HG02970 (cell line): ENCODE data around the gene UBAC2.
A peak's percentile ranks its signal among the peaks of the same experiment; 100 is the strongest.

Source experiments
- ATAC-seq: cut with Tn5 transposase; IDR thresholded peaks from one replicate; pipeline ENCODE4 v1.9.1; 2021; ENCODE audit warnings: mild to moderate bottlenecking, moderate library complexity, moderate number of reproducible peaks; ENCODE audit not compliant: unreplicated experiment, low FRiP score

Gene UBAC2

DNA sequence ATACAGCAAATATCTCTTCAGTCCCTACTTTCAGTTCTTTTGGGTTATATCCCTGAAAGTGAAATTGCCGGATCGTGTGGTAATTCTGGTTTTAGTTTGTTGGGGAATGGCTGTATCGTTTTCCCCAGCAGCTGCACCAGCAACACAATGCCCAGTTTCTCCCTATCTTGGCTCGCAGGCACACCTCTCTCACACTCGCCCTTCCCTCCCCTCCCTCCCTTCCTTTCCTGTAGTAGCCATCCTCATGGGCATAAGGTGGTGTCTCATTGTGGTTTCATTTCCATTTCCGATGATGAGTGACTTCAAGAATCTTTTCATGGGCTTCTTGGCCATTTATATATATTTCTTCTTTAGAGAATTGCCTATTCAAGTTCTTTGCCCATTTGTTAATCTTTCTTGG is 66.2 kb downstream of the UBAC2 start:
- no peak for ATAC-seq

DNA sequence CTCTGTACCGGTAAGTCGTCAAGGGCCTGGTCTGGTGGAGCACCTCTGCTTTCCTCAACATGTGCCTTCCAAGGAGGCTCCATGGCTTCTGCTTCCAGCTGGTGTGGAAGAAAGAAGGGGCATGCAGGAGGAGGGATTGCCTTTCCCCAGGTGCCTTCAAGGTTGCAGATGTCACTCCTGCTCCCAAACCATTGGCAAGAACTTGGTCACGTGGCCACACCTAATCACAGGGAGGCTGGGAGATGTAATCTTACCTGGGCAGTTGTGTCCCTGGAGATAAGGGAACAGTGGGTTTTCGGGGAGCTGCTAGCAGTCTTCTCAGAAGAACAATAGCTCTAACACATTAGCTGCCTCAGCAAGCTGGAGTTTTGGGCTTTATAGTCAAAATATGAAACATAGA is 67.3 kb downstream of the UBAC2 start:
- no peak for ATAC-seq

DNA sequence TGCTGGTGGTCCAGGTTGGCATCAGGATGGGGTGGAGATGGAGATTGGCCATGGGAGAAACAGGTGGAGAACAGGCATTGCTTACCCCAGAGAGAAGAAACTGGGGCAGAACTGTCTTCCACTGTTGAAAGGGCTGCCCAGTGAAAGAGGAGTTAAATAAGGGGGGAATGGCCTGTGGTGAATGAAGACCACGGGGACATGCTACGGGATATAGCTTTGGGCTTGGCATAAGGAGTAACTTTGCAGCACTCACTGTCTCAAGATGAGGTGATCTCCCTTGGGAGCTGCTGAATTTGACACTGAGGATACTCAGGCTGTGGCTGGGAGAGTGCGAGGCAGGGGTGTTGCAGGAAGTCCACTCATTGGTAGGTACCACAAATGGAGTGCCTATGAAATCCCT is 68.2 kb downstream of the UBAC2 start:
- no peak for ATAC-seq

DNA sequence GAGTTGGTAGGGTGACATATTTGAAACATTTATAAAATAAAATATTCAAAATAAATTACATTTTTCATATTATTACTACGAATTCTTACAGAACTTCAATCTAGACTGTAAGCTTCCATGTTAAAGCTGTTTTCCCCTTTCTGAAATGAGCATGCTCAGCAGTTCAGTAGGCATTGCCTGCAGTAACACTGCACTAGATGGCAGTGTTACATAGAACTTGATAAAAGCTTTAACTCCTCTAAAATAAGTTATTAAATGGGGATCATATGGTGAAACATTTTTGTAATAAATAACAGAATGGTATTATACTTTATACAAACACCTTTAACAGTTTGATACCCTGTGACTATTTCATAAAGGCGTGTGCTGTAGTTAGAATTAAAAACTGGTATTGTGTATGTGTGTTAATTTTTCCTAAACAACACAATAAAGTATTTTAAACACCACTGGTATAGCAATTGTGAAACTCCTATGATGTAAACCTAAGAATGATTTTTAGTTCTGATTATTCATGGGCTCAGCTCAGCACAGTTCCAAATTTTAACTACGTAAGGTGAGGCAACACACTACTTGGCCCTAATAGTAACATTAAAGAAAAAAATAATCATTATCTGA is 69.1 kb downstream of the UBAC2 start:
- peak; percentile 49 for ATAC-seq

DNA sequence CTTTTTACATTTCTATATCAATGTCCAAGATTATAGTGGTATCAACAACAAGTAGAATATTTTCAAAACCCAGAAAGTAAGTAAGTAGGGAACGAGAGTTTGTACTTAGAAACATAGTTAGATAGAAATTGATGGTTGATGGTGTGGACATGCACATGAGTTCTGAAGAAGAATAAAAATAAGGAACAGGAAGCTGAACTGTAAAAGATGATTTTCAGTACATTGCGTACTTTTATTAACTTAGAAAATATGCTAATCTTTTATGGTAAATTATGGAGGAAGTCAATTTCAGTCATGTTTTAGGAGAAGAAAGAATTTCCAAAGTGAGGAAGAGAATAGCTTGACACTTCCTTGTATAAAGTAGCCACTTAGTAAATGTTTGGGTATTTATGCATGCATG is 69.9 kb downstream of the UBAC2 start:
- no peak for ATAC-seq

DNA sequence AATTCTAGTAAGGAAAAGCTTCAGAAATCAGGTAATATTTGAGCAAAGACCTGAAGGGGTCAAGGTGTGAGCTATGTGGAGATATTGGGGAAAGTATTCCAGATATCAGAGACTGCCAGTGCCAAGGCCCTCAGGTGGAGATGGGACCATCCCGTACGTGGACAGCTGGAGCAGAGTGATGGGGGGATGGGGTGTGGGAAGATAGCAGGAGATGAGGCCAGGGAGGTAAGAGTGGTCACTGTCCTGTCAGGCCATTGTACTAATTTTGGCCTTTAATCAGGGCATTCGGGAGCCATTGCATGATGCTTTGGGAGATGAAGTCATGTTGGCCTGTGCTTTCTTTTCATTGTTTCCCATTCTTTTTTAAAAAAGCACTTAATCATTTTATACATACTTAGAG is 70.6 kb downstream of the UBAC2 start:
- no peak for ATAC-seq

DNA sequence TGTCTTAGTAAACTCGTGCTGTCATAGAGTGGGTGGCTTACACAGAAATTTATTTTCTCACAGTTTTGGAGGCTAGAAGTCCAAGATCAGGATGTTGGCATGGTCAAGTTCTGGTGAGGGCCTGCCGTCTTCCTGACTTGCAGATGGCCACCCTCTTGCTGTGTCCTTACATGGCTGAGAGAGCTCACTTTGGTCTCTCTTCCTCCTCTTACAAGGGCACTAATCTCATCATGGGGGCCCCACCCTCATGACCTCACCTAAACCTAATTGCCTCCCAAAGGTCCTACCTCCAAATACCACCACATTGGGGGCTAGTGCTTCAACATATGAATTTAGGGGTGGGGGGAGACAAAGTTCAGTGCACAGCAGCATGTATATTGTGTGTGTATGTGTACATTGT is 71.8 kb downstream of the UBAC2 start:
- ATAC-seq, result no peak

DNA sequence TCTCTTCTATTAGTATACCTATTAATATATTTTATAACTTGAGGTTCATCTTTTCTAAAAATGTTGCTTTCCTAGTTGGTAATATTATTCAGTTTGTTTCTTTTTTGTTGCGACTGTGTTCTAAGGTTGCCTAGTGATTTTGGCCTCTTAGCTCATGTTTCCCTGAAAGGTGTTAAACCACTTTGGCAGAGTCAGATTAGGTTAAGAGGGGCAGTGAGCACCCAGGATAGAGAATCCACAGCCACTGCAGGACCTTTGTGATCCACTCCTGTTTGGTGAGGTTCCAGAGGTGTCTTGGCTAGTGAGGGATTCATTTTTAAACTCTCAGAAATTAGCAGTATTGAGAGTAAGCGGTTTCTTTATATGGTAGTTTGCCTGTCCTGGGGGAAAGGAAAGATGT is 72.5 kb downstream of the UBAC2 start:
- no peak for ATAC-seq

DNA sequence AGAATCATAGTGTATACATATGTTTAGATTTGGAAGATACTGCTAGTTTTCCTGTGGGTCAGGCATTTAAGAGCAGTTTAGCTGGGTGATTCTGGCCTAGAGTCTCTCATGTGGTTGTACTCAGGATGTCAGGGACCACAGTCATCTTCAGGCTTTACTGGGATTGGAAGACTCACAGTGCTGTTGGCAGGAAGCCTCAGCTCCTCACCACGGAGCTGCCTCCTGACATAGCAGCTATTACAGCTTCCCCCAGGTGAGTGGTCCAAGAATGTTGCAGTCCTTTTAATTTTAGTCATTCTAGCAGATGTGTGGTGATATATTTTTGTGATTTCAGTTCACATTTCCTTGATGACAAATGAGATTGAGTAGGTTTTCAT is 74.4 kb downstream of the UBAC2 start:
- ATAC-seq, result no peak

DNA sequence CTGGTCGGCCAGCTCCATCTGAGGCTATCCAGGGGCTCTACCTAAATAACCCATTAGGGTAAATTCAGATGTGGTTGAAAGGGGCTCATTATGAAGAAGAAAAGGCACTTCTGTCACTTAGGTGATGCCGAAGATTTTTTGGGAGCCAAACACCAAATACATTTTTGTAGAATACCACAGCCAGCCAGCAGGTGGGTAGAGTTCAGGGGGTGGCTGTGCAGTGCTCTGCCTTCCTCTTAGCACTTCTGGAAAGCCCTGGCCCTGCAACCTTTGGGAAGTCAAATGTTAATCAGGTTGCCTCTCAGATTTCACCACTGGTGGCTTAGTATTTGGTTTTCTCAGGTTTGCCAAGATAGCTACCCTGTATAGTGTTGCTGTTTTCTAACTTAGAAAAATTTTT is 76.1 kb downstream of the UBAC2 start:
- no peak for ATAC-seq

DNA sequence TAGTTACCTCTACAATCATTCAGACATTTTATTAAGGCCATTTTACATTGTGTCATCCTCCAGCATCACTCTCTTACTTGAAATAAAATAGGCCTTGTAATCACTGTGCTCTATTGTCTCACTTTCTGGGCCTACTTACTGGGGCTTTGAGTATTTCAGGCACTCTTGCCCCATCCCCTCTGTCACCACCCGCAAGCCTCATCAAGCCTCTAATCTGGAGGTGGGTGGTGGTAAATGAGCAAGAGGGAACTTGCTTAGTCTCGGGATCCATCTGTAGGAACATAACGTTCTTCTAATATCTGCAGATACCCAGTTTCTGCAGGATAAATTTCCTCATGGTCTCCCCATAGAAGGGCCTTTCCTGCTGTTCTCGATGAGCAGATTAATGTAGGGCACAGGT is 77.0 kb downstream of the UBAC2 start:
- ATAC-seq, result no peak

DNA sequence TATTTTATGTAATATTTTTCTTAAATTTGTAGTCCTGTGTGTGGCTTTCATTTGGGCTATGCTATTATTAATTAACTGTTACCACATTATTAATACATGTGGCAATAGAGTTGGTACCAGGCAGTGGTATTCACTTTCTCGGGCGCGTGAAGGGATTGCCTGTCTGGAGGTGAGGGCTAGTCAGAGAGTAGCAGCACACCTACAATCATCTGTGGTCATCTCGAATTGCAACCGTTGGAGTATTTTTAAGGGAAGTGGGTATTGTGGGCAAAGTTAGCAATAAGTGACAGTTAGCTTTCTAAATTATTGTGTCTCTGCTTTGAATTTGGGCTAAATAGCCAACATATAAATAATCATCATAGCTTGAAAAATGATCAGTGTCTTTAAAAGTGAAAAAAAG is 77.5 kb downstream of the UBAC2 start:
- no peak for ATAC-seq

DNA sequence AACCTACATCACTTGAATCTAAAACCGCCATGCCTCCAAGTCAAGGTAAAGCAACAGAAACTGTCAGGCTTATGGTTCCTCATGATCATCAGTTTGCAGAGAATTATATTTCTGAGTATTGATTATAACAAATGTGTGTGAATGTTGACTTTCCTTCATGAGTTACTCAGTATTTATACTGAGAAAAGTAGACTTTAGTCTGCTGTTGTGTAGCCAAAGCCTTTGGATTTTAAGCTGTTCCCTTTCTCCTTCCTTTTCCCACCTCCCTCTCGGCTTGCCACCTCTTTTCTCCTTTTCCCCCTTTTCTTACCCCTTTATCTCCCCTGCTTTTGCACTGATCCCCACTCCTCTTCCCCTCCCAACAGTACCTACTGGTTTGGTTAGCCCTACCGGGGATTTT is 78.2 kb downstream of the UBAC2 start:
- ATAC-seq, result no peak

DNA sequence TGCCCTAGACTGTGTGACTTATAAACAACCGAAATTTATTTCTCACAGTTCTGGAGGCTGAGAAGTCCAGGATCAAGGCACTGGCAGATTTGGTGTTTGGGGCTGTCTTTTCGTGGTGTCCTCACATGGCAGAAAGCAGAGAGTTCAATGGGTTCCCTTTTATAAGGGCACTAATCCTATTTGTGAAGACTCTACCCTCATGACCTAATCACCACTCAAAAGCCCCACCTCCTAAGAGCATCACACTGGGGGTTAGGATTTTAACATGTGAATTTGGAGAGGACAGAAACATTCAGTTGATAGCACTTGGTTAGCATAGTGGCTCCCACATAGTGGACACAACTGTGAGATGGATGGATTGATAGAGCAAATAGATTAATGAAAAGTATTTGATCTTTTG is 79.0 kb downstream of the UBAC2 start:
- ATAC-seq, result no peak

DNA sequence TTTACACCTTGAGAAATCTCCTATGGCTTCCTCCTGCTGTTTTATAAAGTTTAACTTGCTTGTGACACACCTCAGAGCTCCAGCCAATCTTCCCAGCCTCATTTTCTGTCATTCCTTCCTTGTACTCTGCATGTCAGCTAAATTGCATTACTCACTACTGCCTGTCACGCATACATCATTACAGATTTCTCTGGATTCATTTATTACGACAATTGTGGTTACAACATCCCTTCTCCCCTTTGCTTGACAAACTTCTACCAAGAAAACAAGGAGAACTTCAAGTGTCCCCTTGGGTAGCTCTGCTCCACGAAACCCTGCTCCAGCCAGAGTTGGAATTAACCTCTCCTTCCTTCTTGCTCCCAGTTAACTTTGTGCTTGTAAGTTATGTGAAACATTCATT is 79.5 kb downstream of the UBAC2 start:
- no peak for ATAC-seq

DNA sequence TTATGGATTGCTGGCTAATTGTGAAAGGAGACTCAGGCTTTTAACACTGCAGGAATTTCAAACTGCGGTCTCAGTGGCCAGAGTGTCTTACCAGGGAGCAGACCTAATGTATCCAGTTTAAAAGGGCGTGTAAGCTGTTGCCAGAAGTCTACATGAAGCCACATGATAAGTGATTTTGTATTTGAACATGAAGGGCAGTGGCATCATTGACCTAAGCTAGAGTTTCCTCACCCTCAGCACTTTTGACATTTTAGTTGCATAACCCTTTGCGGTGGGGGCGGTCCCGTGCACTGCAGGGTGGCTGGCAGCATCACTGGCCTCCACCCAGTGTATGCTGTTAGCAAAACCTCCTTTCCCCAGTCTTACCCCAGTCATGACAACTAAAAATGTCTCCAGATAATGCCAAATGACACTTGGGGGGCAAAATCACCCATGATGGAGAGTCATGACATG is 81.2 kb downstream of the UBAC2 start:
- peak; percentile 46 for ATAC-seq

DNA sequence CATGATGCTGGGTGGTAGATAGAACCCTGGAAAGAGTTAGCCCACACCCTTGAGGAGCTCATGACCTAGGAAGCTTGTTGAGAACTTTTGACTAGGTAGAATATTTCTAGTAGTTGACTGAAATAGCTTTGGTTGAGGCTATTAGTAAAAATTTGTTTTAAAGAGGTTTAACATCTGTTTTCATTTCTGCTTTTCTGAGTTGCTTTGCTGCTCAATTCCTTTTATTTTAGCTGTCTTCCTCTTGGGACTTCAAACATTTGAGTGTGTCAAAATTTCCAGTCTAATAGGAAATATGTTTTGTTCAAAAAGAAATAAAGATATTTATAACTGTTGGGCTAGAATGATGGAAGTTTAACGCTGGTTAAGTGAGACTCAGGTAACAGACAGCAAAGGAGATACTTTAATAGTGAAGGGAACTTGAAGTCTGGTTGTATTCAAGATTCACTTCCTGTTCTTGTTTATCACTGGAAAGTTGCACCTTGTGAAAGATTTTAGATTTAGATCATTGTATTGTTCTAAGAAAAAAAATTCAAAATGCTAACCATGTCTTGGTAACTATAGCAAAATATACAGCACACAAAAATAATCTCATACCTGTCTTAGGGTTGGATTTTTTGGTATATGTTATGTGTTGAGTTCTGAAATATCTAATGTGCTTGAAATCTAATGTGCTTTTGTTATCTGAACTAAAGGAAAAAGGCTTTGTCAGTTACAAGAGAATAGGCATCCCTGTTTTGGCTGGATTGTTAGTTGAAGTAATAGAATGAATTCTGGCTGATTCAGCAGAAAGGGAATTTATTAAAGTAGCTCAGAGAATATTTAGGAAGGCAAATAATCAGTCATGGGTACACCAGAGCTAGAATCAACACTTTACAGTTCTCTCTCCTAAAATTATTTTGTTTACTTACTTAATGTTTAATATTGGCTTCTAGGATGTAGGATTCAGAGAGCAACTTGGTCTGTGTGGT is 81.9 kb downstream of the UBAC2 start:
- ATAC-seq, result peak; percentile 54

DNA sequence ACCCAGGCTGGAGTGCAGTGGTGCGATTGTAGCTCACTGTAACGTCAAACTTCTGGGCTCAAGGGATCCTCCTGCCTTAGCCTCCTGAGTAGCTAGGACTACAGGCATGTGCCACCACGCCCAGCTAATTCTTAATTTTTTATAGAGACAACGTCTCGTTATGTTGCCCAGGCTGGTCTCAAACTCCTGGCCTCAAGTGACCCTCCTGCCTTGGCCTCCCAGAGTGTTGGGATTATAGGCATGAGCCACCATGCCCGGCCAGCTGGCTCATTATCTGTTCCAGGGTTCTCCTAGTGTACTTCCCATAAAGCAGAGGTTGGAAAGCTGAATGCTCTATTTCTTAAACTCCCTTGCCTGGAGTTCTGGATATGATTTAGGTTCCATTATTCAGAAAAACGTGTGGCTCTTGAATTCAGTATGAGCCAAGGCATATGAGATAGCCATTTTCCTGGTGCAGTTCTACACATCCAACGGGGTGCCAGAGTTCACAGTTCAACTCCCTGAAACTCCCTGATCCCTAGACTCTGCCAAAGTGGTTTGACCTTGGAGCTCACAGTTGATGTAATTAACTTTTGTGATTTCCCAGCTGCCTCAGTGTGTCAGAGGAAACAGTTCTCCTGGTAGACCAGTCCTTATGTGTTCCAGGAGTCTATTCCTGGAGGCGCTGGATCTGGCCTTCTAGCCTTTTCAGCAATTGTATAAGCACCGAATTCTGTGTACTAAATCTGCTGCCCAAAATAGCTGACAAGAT is 85.0 kb downstream of the UBAC2 start:
- ATAC-seq, result no peak

DNA sequence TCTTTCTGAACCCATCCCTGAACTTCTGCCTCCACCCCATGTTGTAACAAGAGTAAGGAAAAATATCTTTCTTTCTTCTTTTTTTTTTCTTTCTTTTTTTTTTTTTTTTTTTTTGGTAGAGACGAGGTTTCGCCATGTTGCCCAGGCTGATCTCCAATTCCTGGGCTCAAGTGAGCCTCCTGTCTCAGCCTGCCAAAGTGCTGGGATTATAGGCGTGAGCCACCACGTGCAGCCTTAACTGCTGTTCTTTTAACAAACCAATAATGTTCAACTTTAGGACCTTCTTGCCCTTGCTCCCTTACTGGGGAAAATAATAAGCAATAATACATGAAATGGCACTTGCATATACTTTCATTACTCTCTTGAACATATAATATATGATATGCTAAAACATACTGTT is 86.9 kb downstream of the UBAC2 start:
- no peak for ATAC-seq

DNA sequence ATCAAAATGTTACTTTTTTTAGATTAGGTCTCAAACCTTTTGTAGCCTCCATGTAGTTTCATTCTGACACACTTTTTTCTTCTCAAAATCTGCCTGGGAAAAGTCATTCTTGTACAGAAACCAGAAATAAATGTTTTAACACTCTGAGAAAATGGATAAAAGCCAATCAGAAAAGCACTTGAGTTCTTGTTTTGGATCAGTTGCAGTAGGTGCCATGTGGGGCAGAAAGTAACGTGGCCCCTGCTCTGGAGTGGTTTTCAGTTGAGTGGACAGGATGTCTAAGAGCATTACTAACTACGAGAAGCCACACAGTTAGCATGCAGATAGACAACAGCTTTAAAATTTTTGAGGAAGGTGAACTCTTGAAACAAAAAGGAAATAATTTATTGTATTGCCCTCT is 87.4 kb downstream of the UBAC2 start:
- ATAC-seq, result peak; percentile 70

DNA sequence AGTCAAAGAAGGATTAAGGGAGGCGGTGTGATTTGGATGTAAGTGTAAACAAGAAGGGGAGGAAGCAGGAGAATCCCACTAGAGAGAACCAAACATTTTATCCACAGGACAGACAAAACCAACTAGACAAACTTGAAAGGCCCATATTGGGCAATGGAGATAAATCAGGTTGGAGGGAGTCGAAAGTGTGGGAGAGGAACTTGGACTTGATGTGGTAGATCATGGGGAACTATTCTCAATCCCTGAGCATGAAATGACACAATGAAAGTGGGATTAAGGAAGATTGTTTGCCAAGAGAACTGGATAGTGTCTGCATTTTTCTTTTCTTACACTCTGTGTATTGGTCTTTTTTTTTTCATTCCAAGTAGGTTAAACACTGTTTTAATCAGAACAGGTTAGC is 88.6 kb downstream of the UBAC2 start:
- ATAC-seq, result no peak
